Smooth muscle cell (in vitro differentiated cells): ENCODE results near the gene SMURF2. TPM values are rescaled to one million over a fixed set of nuclear protein-coding genes. Genes with fewer than 3 reads are reported as not detected.

Experiments
- DNase-seq: peaks from one replicate; lab custom pipeline; 2025; ENCODE audit not compliant: unreplicated experiment; lab: John Stamatoyannopoulos, UW
- H2AFZ ChIP-seq: fragments of 200-600 bp; sonication (generic); 2 replicates; pipeline ENCODE4 v1.6.0; 2016; ENCODE audit warnings: antibody characterized with exemption, low read depth, mild to moderate bottlenecking
- H3F3A ChIP-seq: fragments of 200-600 bp; sonication (generic); 2 replicates; pipeline ENCODE4 v1.6.0; 2017; ENCODE audit warnings: antibody characterized with exemption, low read depth
- H3K27ac ChIP-seq: fragments of 200-600 bp; sonication (generic); 2 replicates; pipeline ENCODE4 v1.5.1; 2016; ENCODE audit warnings: low read depth, mild to moderate bottlenecking
- H3K27me3 ChIP-seq: fragments of 200-600 bp; sonication (generic); 2 replicates; pipeline ENCODE4 v1.6.1; 2016; ENCODE audit warnings: low read depth, mild to moderate bottlenecking
- H3K36me3 ChIP-seq: fragments of 200-600 bp; sonication (generic); 2 replicates; pipeline ENCODE4 v1.5.1; 2016; ENCODE audit warnings: low read depth
- H3K4me1 ChIP-seq: fragments of 200-600 bp; sonication (generic); 2 replicates; pipeline ENCODE4 v1.5.1; 2016; ENCODE audit warnings: low read depth
- H3K4me2 ChIP-seq: fragments of 200-600 bp; sonication (generic); 2 replicates; pipeline ENCODE4 v1.6.0; 2016; ENCODE audit warnings: mild to moderate bottlenecking
- H3K4me3 ChIP-seq: fragments of 200-600 bp; sonication (generic); 2 replicates; pipeline ENCODE4 v1.5.1; 2016; ENCODE audit warnings: mild to moderate bottlenecking
- H3K79me2 ChIP-seq: fragments of 200-600 bp; sonication (generic); 2 replicates; pipeline ENCODE4 v1.6.0; 2016; ENCODE audit warnings: low read depth, mild to moderate bottlenecking
- H3K9ac ChIP-seq: fragments of 200-600 bp; sonication (generic); 2 replicates; pipeline ENCODE4 v1.6.0; 2016; ENCODE audit warnings: low read depth
- H3K9me3 ChIP-seq: fragments of 200-600 bp; sonication (generic); replicated peaks from 2 replicates; pipeline ENCODE4 v1.5.1; 2016; ENCODE audit warnings: low read depth
- H4K20me1 ChIP-seq: fragments of 200-600 bp; sonication (generic); 2 replicates; pipeline ENCODE4 v1.6.0; 2016; ENCODE audit warnings: low read depth
- WGBS: methylation state at CpG from one replicate; pipeline ENCODE4 v1.1.7; 2016; ENCODE audit warnings: low lambda C conversion rate; 5-methylcytosine and 5-hydroxymethylcytosine counted together
- polyA plus RNA-seq: library from polyadenylated mRNA; unstranded; fragments of >200 nt; fragmentation: Nextera tagmentation; extraction: Ambion mirVana; gene quantifications from 2 replicates; pipeline ENCODE4 v1.2.1, GENCODE V29; 2016
- total RNA-seq: library from RNA; depleted of rRNA; stranded (reverse); fragments of >200 nt; gene quantifications from 2 replicates; pipeline ENCODE4 v1.2.3, GENCODE V29; 2014
- TF ChIP-seq, protein P1 (sequence below): fragments of 200-600 bp; sonication (generic); IDR thresholded peaks from 2 replicates; pipeline ENCODE4 v1.5.1; 2017; ENCODE audit warnings: borderline replicate concordance, mild to moderate bottlenecking, antibody characterized with exemption; ENCODE audit not compliant: insufficient read depth, poor library complexity, severe bottlenecking

SMURF2 gene
- total and polyA plus RNA-seq, 2 experiments from 2014 or later: 38.9 to 91.2 TPM

DNA sequence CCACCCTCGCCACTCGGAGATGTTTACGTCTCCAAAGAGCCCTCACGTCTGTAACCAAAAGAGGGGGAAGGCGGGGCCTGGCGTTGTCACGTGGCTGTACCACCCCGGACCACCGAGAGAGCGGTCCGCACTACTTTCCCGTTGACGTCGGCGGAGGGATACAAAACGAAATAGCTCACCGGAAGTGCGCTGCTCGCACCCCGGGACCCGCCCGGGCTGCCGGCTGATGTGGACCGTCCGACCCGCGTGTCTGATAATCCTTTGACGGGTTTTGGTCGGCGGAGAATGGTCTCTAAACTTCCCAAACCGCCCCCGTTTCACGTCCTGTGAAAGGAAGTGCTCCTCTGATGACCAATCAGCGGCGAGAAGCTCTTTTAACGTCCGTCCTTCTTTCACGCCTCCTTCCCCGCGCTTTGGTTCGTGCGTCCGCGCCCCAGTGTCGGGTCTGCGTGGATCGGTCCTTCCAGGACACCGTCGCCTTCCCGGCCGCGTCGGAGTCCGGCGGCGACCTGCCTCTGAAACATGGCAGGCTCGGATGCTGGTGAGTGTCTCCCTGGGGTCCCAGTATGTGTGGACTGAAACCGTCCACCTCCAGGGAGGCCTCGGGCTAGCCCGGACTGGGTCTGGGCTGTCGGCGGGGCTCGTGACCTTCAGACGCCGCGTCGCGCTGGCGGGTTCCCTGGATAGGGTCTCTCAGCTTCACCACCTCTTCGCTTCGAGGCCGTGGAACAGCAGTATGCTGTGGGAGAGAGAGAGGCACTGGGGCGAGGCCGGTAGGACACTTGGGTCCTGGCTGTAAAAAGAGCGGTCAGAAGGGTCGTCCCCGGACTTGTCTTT lies 155.3 kb downstream of the SMURF2 start, which contains the start of gene CEP95:
TSS of gene CEP95 (plus strand) at position 402 of the 837 bp plus-strand sequence. CDS start at position 523, 121 bp downstream.
- Histone ChIP-seq H2AFZ (peak within 1 kb of the TSS; percentile 17), H3K4me1 (peaks cover 28% of the 10 kb centered on the region), H3K36me3 (peaks cover 24% of the 10 kb centered on the region), H3F3A (peaks cover 28% of the 10 kb centered on the region), H3K9me3 (no peaks in the 10 kb centered on the region), H3K27me3 (no peaks in the 10 kb centered on the region), H3K27ac (peak within 1 kb of the TSS; percentile 99), H4K20me1 (peaks cover 89% of the 10 kb centered on the region), H3K79me2 (peaks cover 81% of the 10 kb centered on the region), H3K4me3 (peak within 1 kb of the TSS; percentile 91), H3K9ac (peak within 1 kb of the TSS; percentile 100), H3K4me2 (peak within 1 kb of the TSS; percentile 86)
- TF ChIP-seq, protein P1, sequence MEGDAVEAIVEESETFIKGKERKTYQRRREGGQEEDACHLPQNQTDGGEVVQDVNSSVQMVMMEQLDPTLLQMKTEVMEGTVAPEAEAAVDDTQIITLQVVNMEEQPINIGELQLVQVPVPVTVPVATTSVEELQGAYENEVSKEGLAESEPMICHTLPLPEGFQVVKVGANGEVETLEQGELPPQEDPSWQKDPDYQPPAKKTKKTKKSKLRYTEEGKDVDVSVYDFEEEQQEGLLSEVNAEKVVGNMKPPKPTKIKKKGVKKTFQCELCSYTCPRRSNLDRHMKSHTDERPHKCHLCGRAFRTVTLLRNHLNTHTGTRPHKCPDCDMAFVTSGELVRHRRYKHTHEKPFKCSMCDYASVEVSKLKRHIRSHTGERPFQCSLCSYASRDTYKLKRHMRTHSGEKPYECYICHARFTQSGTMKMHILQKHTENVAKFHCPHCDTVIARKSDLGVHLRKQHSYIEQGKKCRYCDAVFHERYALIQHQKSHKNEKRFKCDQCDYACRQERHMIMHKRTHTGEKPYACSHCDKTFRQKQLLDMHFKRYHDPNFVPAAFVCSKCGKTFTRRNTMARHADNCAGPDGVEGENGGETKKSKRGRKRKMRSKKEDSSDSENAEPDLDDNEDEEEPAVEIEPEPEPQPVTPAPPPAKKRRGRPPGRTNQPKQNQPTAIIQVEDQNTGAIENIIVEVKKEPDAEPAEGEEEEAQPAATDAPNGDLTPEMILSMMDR: no peak
- peak; percentile 98 for DNase-seq
- 1% methylated on average over 77 of the region's 77 CpGs for WGBS

DNA sequence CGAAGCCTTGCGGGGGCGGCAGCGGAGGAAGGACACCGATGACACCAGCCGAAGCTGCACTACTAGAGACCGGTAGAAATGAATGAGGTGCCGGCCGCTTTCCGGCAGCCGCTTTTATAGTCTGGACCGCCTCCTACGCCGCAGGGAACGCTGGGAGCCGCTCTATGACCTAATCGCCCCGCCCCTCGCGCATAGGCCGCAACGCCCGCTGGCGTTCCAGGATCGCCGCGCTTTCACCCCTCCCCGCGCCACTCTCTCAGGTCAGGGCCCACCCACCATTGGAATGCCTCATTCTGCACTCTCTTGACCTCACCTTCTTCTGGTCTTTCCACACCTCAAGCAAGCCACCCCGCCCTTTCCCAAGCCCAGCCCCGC lies 155.9 kb downstream of the SMURF2 start, which contains the start of gene DDX5:
TSS of gene DDX5 (minus strand) at position 89 of the 375 bp plus-strand sequence. CDS start 170 bp downstream, outside the sequence.
- under 1% methylated on average over 26 of the region's 31 CpGs for WGBS
- peaks cover 34% of the 10 kb centered on the region for H3F3A ChIP-seq
- H3K36me3 ChIP-seq: peaks cover 30% of the 10 kb centered on the region
- peaks cover 89% of the 10 kb centered on the region for H4K20me1 ChIP-seq
- no peaks in the 10 kb centered on the region for H3K9me3 ChIP-seq
- H3K4me1 ChIP-seq: peaks cover 28% of the 10 kb centered on the region
- H3K4me3 ChIP-seq: peak within 1 kb of the TSS; percentile 91
- H3K79me2 ChIP-seq: peaks cover 83% of the 10 kb centered on the region
- DNase-seq: peak; percentile 98
- peak within 1 kb of the TSS; percentile 86 for H3K4me2 ChIP-seq
- no peaks in the 10 kb centered on the region for H3K27me3 ChIP-seq
- TF ChIP-seq, protein P1: no peak
- peak within 1 kb of the TSS; percentile 17 for H2AFZ ChIP-seq
- H3K27ac ChIP-seq: peak within 1 kb of the TSS; percentile 99
- peak within 1 kb of the TSS; percentile 100 for H3K9ac ChIP-seq

DNA sequence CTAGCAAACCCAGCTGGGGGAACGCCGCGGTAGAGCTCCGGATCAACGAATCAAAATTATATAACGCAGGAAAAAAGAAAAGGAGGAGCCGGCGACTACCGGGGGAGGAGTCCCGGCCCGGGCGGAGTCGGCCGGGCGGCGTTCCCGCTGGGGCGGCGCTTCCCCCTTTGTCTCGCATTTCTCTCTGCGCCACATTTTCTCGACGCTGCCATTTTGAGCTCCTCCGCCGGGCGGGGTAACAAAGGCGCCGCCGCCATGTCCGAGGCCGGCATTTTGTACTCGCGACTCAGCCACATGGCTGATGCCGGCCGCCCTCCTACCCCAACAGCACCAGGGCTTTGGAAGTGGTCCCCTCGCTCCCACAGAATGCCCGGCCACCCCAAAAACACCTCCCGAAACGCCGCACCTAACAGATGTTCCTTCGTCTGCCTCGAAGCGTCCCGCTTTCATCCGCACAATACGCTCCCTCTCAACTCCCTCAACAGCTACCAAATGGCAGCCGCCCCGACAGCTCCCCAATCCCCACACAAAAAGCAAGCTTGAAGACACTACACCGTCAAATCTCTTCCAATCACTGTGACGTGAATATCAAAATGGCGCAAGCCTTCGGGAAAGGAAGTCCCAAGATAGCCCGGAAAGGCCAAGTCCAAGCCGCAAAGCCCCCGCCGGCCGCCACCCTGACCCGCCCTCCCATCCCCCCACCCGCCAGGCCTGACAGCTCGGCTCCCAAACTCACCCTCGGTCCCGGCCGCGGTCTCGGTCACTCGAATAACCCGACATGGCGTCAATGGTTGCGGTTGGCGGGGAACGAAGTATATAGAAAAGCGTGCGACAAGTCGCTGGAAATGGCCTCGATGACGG lies 156.5 kb downstream of the SMURF2 start:
- WGBS: under 1% methylated on average over 75 of the region's 76 CpGs
- H3F3A ChIP-seq: peaks cover 40% of the 10 kb centered on the region
- peak overlapping the region; percentile 100 for H3K9ac ChIP-seq
- H3K79me2 ChIP-seq: peaks cover 84% of the 10 kb centered on the region
- peaks cover 35% of the 10 kb centered on the region for H3K36me3 ChIP-seq
- peak overlapping the region; percentile 99 for H3K27ac ChIP-seq
- no peaks in the 10 kb centered on the region for H3K27me3 ChIP-seq
- H3K4me3 ChIP-seq: peak overlapping the region; percentile 91
- H4K20me1 ChIP-seq: peaks cover 89% of the 10 kb centered on the region
- H3K9me3 ChIP-seq: no peaks in the 10 kb centered on the region
- DNase-seq: peak; percentile 36
- H2AFZ ChIP-seq: no peak overlapping the region
- peak overlapping the region; percentile 86 for H3K4me2 ChIP-seq
- H3K4me1 ChIP-seq: peaks cover 28% of the 10 kb centered on the region
- TF ChIP-seq, protein P1: no peak
